Skeletal muscle cell (primary cell): ENCODE results near the gene FGF5.
"Not testable (repeated sequence)": the region's sequence is repeated elsewhere in the genome, so short reads cannot be mapped to it uniquely, and the experiment has no call there.

ENCODE experiments used
- DNase-seq: peaks from one replicate; pipeline ENCODE4 v3.0.0-alpha.2; 2010; ENCODE audit warnings: low read depth
- H3K4me3 ChIP-seq: 2 replicates; pipeline ENCODE4 v1.5.1; 2011; ENCODE audit warnings: low read depth, mild to moderate bottlenecking, control low read depth, low read length, moderate library complexity

Gene FGF5

GRCh38 chr4:80279751-80280150 is 13.3 kb downstream of the FGF5 start:
- no peak overlapping the region for H3K4me3 ChIP-seq
- DNase-seq, result no peak

GRCh38 chr4:80286451-80286850 is 20.0 kb downstream of the FGF5 start:
- no peak for DNase-seq
- no peak overlapping the region for H3K4me3 ChIP-seq

- DNase-seq, H3K4me3 ChIP-seq: not testable (repeated sequence)
Measured at GRCh38 chr4:80290665-80291064, 24.2 kb downstream of the FGF5 start.

- no peak for DNase-seq
- no peak overlapping the region for H3K4me3 ChIP-seq
Measured at GRCh38 chr4:80294206-80294605, 27.7 kb downstream of the FGF5 start.

GRCh38 chr4:80295336-80295735 is 28.9 kb downstream of the FGF5 start:
- DNase-seq, result no peak
- no peak overlapping the region for H3K4me3 ChIP-seq

- no peak overlapping the region for H3K4me3 ChIP-seq
- no peak for DNase-seq
Measured at GRCh38 chr4:80295826-80296225, 29.4 kb downstream of the FGF5 start.

- DNase-seq, result no peak
- H3K4me3 ChIP-seq, result no peak overlapping the region
Measured at GRCh38 chr4:80301884-80302283, 35.4 kb downstream of the FGF5 start.

GRCh38 chr4:80302616-80303223 is 36.3 kb downstream of the FGF5 start:
- H3K4me3 ChIP-seq, result no peak overlapping the region
- DNase-seq, result no peak

GRCh38 chr4:80305466-80305865 is 39.0 kb downstream of the FGF5 start:
- no peak for DNase-seq

GRCh38 chr4:80306260-80306659 is 39.8 kb downstream of the FGF5 start:
- no peak for DNase-seq
- H3K4me3 ChIP-seq, result no peak overlapping the region

More at GRCh38 chr4:80305466-80305865, 39.0 kb downstream of the FGF5 start:
- H3K4me3 ChIP-seq, result no peak overlapping the region

GRCh38 chr4:80307183-80307735 is 40.8 kb downstream of the FGF5 start:
- H3K4me3 ChIP-seq, result no peak overlapping the region
- no peak for DNase-seq

- peak; percentile 47 for DNase-seq
Measured at GRCh38 chr4:80307774-80308465, 41.5 kb downstream of the FGF5 start.

GRCh38 chr4:80308466-80308822 is 42.0 kb downstream of the FGF5 start:
- DNase-seq, result no peak
- H3K4me3 ChIP-seq, result no peak overlapping the region

More at GRCh38 chr4:80307774-80308465, 41.5 kb downstream of the FGF5 start:
- peak overlapping the region; percentile 0 for H3K4me3 ChIP-seq

GRCh38 chr4:80309294-80310004 is 43.0 kb downstream of the FGF5 start:
- DNase-seq, result peak; percentile 81
- H3K4me3 ChIP-seq, result no peak overlapping the region

GRCh38 chr4:80311130-80311529 is 44.7 kb downstream of the FGF5 start:
- no peak for DNase-seq
- no peak overlapping the region for H3K4me3 ChIP-seq

- no peak for DNase-seq
- H3K4me3 ChIP-seq, result no peak overlapping the region
Measured at GRCh38 chr4:80312124-80312523, 45.7 kb downstream of the FGF5 start.

- H3K4me3 ChIP-seq, result no peak overlapping the region
- no peak for DNase-seq
Measured at GRCh38 chr4:80313627-80314026, 47.2 kb downstream of the FGF5 start.

GRCh38 chr4:80315848-80316247 is 49.4 kb downstream of the FGF5 start:
- DNase-seq, H3K4me3 ChIP-seq: not testable (repeated sequence)

GRCh38 chr4:80321341-80321740 is 54.9 kb downstream of the FGF5 start:
- no peak overlapping the region for H3K4me3 ChIP-seq
- DNase-seq, result no peak

- no peak for DNase-seq
- H3K4me3 ChIP-seq, result no peak overlapping the region
Measured at GRCh38 chr4:80321776-80322175, 55.3 kb downstream of the FGF5 start.
